HepG2 (cell line): Measurements from ENCODE around the gene SLC35B1. TPM values are rescaled to one million over a fixed set of nuclear protein-coding genes. Genes with fewer than 3 reads are reported as not detected.

ENCODE experiments used
- DNMT1 ChIP-seq: sonication (generic); formaldehyde crosslinking; IDR thresholded peaks from 2 replicates; pipeline ENCODE4 v1.5.1; 2020; ENCODE audit warnings: mild to moderate bottlenecking, missing genetic modification reagents
- HDAC1 ChIP-seq: sonication (generic); formaldehyde crosslinking; IDR thresholded peaks from 2 replicates; pipeline ENCODE4 v1.5.1; 2020; ENCODE audit warnings: mild to moderate bottlenecking, missing genetic modification reagents
- MAFG ChIP-seq: sonication (generic); formaldehyde crosslinking; IDR thresholded peaks from 2 replicates; pipeline ENCODE4 v1.5.1; 2020; ENCODE audit warnings: mild to moderate bottlenecking, missing genetic modification reagents
- NCOA2 ChIP-seq: sonication (generic); formaldehyde crosslinking; IDR thresholded peaks from 2 replicates; pipeline ENCODE4 v1.8.0; 2022; ENCODE audit warnings: inconsistent platforms
- NCOR1 ChIP-seq: fragments of 200-600 bp; sonication (generic); IDR thresholded peaks from 2 replicates; pipeline ENCODE4 v1.7.0; 2017; ENCODE audit warnings: antibody characterized with exemption, low read length, borderline replicate concordance
- PTBP1 ChIP-seq: fragments of 200-400 bp; formaldehyde crosslinking; IDR thresholded peaks from 2 replicates; pipeline ENCODE4 v1.6.1; 2018; ENCODE audit warnings: low read length, low read depth; ENCODE audit not compliant: poor library complexity, severe bottlenecking
- REPIN1 ChIP-seq: sonication (generic); formaldehyde crosslinking; IDR thresholded peaks from 2 replicates; pipeline ENCODE4 v1.8.0; 2022; ENCODE audit warnings: missing genetic modification reagents, low read depth, mild to moderate bottlenecking, borderline replicate concordance
- SMC3 ChIP-seq: IDR thresholded peaks from 2 replicates; pipeline ENCODE4 v1.6.1; 2011; ENCODE audit warnings: low read length, improper control_type of control experiment
- TGIF2 ChIP-seq: IDR thresholded peaks from 2 replicates; pipeline ENCODE4 v1.6.1; 2016; ENCODE audit warnings: control low read depth, missing compliant biosample characterization
- ZFAT ChIP-seq: sonication (generic); formaldehyde crosslinking; conservative IDR thresholded peaks from 2 replicates; pipeline ENCODE4 v1.8.1; 2023; ENCODE audit warnings: missing genetic modification reagents, inconsistent platforms
- ZNF234 ChIP-seq: sonication (generic); formaldehyde crosslinking; conservative IDR thresholded peaks from 2 replicates; pipeline ENCODE4 v1.5.1; 2020; ENCODE audit warnings: mild to moderate bottlenecking, missing genetic modification reagents
- ZNF446 ChIP-seq: sonication (generic); formaldehyde crosslinking; IDR thresholded peaks from 2 replicates; pipeline ENCODE4 v1.5.0; 2020; ENCODE audit warnings: mild to moderate bottlenecking, missing genetic modification reagents
- ZNF484 ChIP-seq: sonication (generic); formaldehyde crosslinking; IDR thresholded peaks from 2 replicates; pipeline ENCODE4 v1.5.1; 2020; ENCODE audit warnings: mild to moderate bottlenecking, low read depth, missing genetic modification reagents, borderline replicate concordance
- polyA plus RNA-seq, 8 experiments: library from polyadenylated mRNA; depleted of rRNA in 3 of 8; stranded (reverse) in 7 of 8; unstranded in 1 of 8; fragments of >200 nt; fragmentation: Illumina TruSeq in 4 of 8; extraction: Trizol in 4 of 8; gene quantifications; 2 replicates each; pipeline versions ENCODE4 v1.2.1 to v1.2.3, GENCODE V29; 2011 to 2016; ENCODE audit warnings: low read depth in 4 of 8, missing spikeins in 1 of 8, mixed read lengths in 1 of 8; ENCODE audit not compliant: insufficient read depth in 1 of 8
- total RNA-seq, 5 experiments: library from RNA; depleted of rRNA; stranded (reverse); fragments of >200 nt; fragmentation: Illumina TruSeq; extraction: Trizol; gene quantifications; 2 replicates each; pipeline ENCODE4 v1.2.3, GENCODE V29; 2016; ENCODE audit warnings: low read depth in 1 of 5
- TF ChIP-seq, protein P1 (sequence below): sonication (generic); formaldehyde crosslinking; IDR thresholded peaks from 2 replicates; pipeline ENCODE4 v1.5.1; 2020; ENCODE audit warnings: missing genetic modification reagents, mild to moderate bottlenecking, borderline replicate concordance
- TF ChIP-seq, protein P2 (sequence below): sonication (generic); formaldehyde crosslinking; IDR thresholded peaks from 2 replicates; pipeline ENCODE4 v1.9.0; 2021; ENCODE audit warnings: missing genetic modification reagents, borderline replicate concordance
- TF ChIP-seq, protein P3 (sequence below): sonication (generic); formaldehyde crosslinking; IDR thresholded peaks from 2 replicates; pipeline ENCODE4 v1.5.0; 2020; ENCODE audit warnings: mild to moderate bottlenecking, missing genetic modification reagents
- TF ChIP-seq, protein P4 (sequence below): sonication (generic); formaldehyde crosslinking; IDR thresholded peaks from 2 replicates; pipeline ENCODE4 v1.4.0; 2020; ENCODE audit warnings: missing genetic modification reagents; ENCODE audit errors: not compliant biosample characterization

SLC35B1 gene
- total and polyA plus RNA-seq, 2 of the 13 experiments (the other 11 are each of a cell fraction or from before 2014, with no cell fraction given) = 99.6 to 113 TPM

DNA sequence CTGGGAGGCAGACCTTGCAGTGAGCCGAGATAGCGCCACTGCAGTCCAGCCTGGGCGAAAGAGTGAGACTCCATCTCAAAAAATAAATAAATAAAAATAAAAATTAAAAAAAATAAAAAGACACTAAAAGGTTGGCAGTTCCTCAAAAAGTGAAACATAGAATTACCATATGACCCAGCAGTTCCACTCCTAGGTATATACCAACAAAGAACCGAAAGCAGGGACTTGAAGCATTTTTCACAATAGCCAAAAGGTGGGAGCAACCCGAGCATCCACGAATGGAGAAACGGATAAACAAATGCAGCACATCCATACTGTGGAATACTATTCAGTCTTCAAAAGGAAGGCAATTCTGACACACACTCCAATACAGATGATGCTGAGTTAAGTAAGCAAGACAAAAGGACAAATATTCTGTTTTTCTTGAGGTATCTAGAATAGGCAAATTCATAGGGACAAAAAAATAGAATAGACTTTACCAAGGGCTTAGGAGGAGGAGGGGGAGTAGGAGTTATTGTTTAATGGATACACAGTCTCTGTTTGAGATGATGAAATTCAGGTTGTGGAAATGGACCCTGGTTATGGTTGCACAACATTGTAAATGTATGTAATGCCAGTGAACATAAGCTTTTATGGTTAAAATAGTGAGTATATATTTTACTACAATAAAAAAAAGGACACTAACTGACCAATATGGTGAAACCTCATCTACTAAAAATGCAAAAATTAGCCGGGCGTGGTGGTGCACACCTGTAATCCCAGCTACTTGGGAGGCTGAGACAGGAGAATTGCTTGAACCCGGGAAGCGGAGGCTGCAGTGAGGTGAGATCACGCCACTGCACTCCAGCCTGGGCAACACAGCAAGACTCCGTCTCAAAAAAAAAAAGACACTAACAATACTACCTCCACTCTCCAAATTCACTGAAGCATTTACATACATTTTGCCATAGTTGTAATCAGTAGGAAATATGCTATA lies 27.0 kb upstream of the SLC35B1 start (continued):
- TF ChIP-seq HDAC1 (CRISPR knock-in tag) (peak; percentile 35; the same call in 1 of the 2 replicates), ZFAT (no peak), DNMT1 (CRISPR knock-in tag) (no peak), REPIN1 (CRISPR knock-in tag) (0 out of 2 replicates have a peak, but pooled peaks have one; percentile 35), TGIF2 (CRISPR knock-in tag) (no peak), SMC3 (no peak; the same call in 1 of the 2 replicates), NCOA2 (CRISPR knock-in tag) (0 out of 2 replicates have a peak, but pooled peaks have one; percentile 45), PTBP1 (no peak), ZNF446 (CRISPR knock-in tag) (no peak), ZNF484 (no peak), MAFG (CRISPR knock-in tag) (no peak), ZNF234 (CRISPR knock-in tag) (no peak), NCOR1 (peak; percentile 77)
- TF ChIP-seq, protein P1, sequence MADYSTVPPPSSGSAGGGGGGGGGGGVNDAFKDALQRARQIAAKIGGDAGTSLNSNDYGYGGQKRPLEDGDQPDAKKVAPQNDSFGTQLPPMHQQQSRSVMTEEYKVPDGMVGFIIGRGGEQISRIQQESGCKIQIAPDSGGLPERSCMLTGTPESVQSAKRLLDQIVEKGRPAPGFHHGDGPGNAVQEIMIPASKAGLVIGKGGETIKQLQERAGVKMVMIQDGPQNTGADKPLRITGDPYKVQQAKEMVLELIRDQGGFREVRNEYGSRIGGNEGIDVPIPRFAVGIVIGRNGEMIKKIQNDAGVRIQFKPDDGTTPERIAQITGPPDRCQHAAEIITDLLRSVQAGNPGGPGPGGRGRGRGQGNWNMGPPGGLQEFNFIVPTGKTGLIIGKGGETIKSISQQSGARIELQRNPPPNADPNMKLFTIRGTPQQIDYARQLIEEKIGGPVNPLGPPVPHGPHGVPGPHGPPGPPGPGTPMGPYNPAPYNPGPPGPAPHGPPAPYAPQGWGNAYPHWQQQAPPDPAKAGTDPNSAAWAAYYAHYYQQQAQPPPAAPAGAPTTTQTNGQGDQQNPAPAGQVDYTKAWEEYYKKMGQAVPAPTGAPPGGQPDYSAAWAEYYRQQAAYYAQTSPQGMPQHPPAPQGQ = no peak
- TF ChIP-seq, protein P2, sequence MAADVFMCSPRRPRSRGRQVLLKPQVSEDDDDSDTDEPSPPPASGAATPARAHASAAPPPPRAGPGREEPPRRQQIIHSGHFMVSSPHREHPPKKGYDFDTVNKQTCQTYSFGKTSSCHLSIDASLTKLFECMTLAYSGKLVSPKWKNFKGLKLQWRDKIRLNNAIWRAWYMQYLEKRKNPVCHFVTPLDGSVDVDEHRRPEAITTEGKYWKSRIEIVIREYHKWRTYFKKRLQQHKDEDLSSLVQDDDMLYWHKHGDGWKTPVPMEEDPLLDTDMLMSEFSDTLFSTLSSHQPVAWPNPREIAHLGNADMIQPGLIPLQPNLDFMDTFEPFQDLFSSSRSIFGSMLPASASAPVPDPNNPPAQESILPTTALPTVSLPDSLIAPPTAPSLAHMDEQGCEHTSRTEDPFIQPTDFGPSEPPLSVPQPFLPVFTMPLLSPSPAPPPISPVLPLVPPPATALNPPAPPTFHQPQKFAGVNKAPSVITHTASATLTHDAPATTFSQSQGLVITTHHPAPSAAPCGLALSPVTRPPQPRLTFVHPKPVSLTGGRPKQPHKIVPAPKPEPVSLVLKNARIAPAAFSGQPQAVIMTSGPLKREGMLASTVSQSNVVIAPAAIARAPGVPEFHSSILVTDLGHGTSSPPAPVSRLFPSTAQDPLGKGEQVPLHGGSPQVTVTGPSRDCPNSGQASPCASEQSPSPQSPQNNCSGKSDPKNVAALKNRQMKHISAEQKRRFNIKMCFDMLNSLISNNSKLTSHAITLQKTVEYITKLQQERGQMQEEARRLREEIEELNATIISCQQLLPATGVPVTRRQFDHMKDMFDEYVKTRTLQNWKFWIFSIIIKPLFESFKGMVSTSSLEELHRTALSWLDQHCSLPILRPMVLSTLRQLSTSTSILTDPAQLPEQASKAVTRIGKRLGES (CRISPR knock-in tag) = no peak
- TF ChIP-seq, protein P3, sequence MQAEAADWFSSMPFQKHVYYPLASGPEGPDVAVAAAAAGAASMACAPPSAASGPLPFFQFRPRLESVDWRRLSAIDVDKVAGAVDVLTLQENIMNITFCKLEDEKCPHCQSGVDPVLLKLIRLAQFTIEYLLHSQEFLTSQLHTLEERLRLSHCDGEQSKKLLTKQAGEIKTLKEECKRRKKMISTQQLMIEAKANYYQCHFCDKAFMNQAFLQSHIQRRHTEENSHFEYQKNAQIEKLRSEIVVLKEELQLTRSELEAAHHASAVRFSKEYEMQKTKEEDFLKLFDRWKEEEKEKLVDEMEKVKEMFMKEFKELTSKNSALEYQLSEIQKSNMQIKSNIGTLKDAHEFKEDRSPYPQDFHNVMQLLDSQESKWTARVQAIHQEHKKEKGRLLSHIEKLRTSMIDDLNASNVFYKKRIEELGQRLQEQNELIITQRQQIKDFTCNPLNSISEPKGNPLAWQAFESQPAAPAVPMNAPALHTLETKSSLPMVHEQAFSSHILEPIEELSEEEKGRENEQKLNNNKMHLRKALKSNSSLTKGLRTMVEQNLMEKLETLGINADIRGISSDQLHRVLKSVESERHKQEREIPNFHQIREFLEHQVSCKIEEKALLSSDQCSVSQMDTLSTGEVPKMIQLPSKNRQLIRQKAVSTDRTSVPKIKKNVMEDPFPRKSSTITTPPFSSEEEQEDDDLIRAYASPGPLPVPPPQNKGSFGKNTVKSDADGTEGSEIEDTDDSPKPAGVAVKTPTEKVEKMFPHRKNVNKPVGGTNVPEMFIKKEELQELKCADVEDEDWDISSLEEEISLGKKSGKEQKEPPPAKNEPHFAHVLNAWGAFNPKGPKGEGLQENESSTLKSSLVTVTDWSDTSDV (CRISPR knock-in tag) = no peak
- TF ChIP-seq, protein P4, sequence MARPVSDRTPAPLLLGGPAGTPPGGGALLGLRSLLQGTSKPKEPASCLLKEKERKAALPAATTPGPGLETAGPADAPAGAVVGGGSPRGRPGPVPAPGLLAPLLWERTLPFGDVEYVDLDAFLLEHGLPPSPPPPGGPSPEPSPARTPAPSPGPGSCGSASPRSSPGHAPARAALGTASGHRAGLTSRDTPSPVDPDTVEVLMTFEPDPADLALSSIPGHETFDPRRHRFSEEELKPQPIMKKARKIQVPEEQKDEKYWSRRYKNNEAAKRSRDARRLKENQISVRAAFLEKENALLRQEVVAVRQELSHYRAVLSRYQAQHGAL (CRISPR knock-in tag) = no peak
